Liver (tissue), 3 donors: ENCODE measurements around the gene KRTAP2-1.

ENCODE experiments used
- CTCF ChIP-seq: fragments of 150-350 bp; IDR thresholded peaks from 2 replicates; pipeline ENCODE4 v1.5.1; 2017; ENCODE audit warnings: improper control_type of control experiment, low read depth, low read length; ENCODE audit not compliant: missing input control
- FOXA1 ChIP-seq: IDR thresholded peaks from 2 replicates; pipeline ENCODE4 v1.6.1; 2016; ENCODE audit warnings: antibody characterized with exemption
- GABPA ChIP-seq, 2 donors: IDR thresholded peaks in 1 of 2; conservative IDR thresholded peaks in 1 of 2; 2 replicates each; pipeline ENCODE4 v1.6.1; 2016; ENCODE audit warnings: antibody characterized with exemption in 2 of 2, mild to moderate bottlenecking in 1 of 2, moderate library complexity in 1 of 2
- JUND ChIP-seq, 2 donors: IDR thresholded peaks; 2 replicates each; pipeline ENCODE4 v1.6.1; 2016; ENCODE audit warnings: antibody characterized with exemption in 2 of 2
- NR2F2 ChIP-seq: IDR thresholded peaks from 2 replicates; pipeline ENCODE4 v1.6.1; 2016; ENCODE audit warnings: antibody characterized with exemption
- RAD21 ChIP-seq, 2 donors: IDR thresholded peaks; 2 replicates each; pipeline ENCODE4 v1.6.1; 2016; ENCODE audit warnings: antibody characterized with exemption in 2 of 2, mild to moderate bottlenecking in 2 of 2
- REST ChIP-seq: IDR thresholded peaks from 2 replicates; pipeline ENCODE4 v1.6.1; 2016; ENCODE audit warnings: antibody characterized with exemption, mild to moderate bottlenecking
- SP1 ChIP-seq: IDR thresholded peaks from 2 replicates; pipeline ENCODE4 v1.6.1; 2018; ENCODE audit warnings: antibody characterized with exemption, mild to moderate bottlenecking
- donor health status: healthy.
- donor health status: healthy.

- no peak for TF ChIP-seq CTCF
- TF ChIP-seq SP1, result no peak
- no peak for TF ChIP-seq JUND (IDR thresholded peaks at IDR 0.05)
- TF ChIP-seq REST, result no peak
- TF ChIP-seq NR2F2, result no peak
- TF ChIP-seq RAD21 (IDR thresholded peaks at IDR 0.05), result no peak
- TF ChIP-seq FOXA1, result no peak
- TF ChIP-seq GABPA (IDR thresholded peaks at IDR 0.05 in 1 of 2, conservative IDR thresholded peaks at IDR 0.05 in 1 of 2), result no peak
These were observed 9.2 kb downstream of the KRTAP2-1 start for GRCh38 chr17:41037853-41038350.
